Measurements from ENCODE around the gene KLF9. TPM values are rescaled to one million over a fixed set of nuclear protein-coding genes. Genes with fewer than 3 reads are reported as not detected.

KLF9 gene
- 100 to 1,000 TPM in 2 of 7 donors, 10 to 100 TPM in 5; 15.1 to 171 (median 91.0) TPM for total RNA-seq
- polyA plus RNA-seq, result 10 to 100 TPM; 28.0 to 45.6 TPM
- long read RNA-seq, donor 1, full-length matches to known transcripts, result 1 of 10 reads
- long read RNA-seq, donor 1, partial matches to known transcripts, result 0 of 10 reads
- long read RNA-seq, donor 1, other reads (novel, unspliced or antisense), result 9 of 10 reads
- long read RNA-seq, donor 2, full-length matches to known transcripts, result 1 of 1 reads
- long read RNA-seq, donor 2, partial matches to known transcripts, result 0 of 1 reads
- long read RNA-seq, donor 2, other reads (novel, unspliced or antisense), result 0 of 1 reads
- long read RNA-seq, donor 3, partial matches to known transcripts, result 0 of 7 reads
- long read RNA-seq, donor 3, other reads (novel, unspliced or antisense), result 7 of 7 reads

- TF ChIP-seq POLR2A (IDR thresholded peaks at IDR 0.05) (peak; percentile 92), EP300 (IDR thresholded peaks at IDR 0.05) (peak; percentile 80), CTCF (IDR thresholded peaks at IDR 0.05) (no peak)
These were observed at the start of gene KLF9 for GRCh38 chr9:70413799-70414775. KLF9 (minus strand) TSS chr9:70414657; CDS start chr9:70413363, 1,294 bp downstream.

GRCh38 chr9:70463877-70464276, 49.4 kb upstream of the KLF9 start:
- Histone ChIP-seq H3K27ac (no peak overlapping the region), H3K4me1 (ENCODE audit: insufficient read depth) (no peaks in the 10 kb centered on the region), H3K36me3 (no peaks in the 10 kb centered on the region), H3K9me3 (no peaks in the 10 kb centered on the region), H3K4me3 (no peak overlapping the region), H3K27me3 (no peaks in the 10 kb centered on the region)
- TF ChIP-seq CTCF (IDR thresholded peaks at IDR 0.05), result no peak
- TF ChIP-seq POLR2A (IDR thresholded peaks at IDR 0.05), result no peak
- no peak for TF ChIP-seq EP300 (IDR thresholded peaks at IDR 0.05)
- 82 to 87% (median 85%) methylated on average over 2 of the region's 2 CpGs for WGBS, 3 donors
- DNase-seq, result no peak
- intact Hi-C loops (cut with DNase I), result no loop called here

More at GRCh38 chr9:70413799-70414775, at the start of gene KLF9:
- H3K27me3 ChIP-seq, result no peaks in the 10 kb centered on the region
- peak within 1 kb of the TSS; percentile 98 to 100 for H3K27ac ChIP-seq
- 0% methylated on average over 41 to 48 of the region's 48 CpGs for WGBS, 3 donors
- no peaks in the 10 kb centered on the region for H3K36me3 ChIP-seq
- H3K9me3 ChIP-seq, result no peaks in the 10 kb centered on the region
- H3K4me1 ChIP-seq (ENCODE audit: insufficient read depth), result peaks cover 7% of the 10 kb centered on the region
- H3K4me3 ChIP-seq, result peak within 1 kb of the TSS; percentile 97
- peak; percentile 93 to 98 (median 94) for DNase-seq
- intact Hi-C loops (cut with DNase I), result loop anchor here in 2 of 4 donors (2.0 to 10.0 kb wide), 2 partner anchors 187 to 439 kb away; no protein-coding TSS in a partner anchor

GRCh38 chr9:70462300-70462699, 47.8 kb upstream of the KLF9 start:
- intact Hi-C loops (cut with DNase I), result no loop called here
- no peak for TF ChIP-seq EP300 (IDR thresholded peaks at IDR 0.05)
- TF ChIP-seq CTCF (IDR thresholded peaks at IDR 0.05), result no peak
- TF ChIP-seq POLR2A (IDR thresholded peaks at IDR 0.05), result no peak
- no peak for DNase-seq
- no peaks in the 10 kb centered on the region for H3K9me3 ChIP-seq
- H3K4me3 ChIP-seq, result no peak overlapping the region
- no peaks in the 10 kb centered on the region for H3K4me1 ChIP-seq (ENCODE audit: insufficient read depth)
- no peaks in the 10 kb centered on the region for H3K36me3 ChIP-seq
- no peaks in the 10 kb centered on the region for H3K27me3 ChIP-seq
- no peak overlapping the region for H3K27ac ChIP-seq

- Histone ChIP-seq H3K9me3 (no peaks in the 10 kb centered on the region), H3K27ac (no peak overlapping the region), H3K4me1 (ENCODE audit: insufficient read depth) (peaks cover 4% of the 10 kb centered on the region), H3K27me3 (no peaks in the 10 kb centered on the region), H3K4me3 (no peak overlapping the region), H3K36me3 (no peaks in the 10 kb centered on the region)
- intact Hi-C loops (cut with DNase I), result no loop called here
- TF ChIP-seq EP300 (IDR thresholded peaks at IDR 0.05) (no peak), POLR2A (IDR thresholded peaks at IDR 0.05) (no peak), CTCF (IDR thresholded peaks at IDR 0.05) (no peak)
- DNase-seq, result no peak
These were observed 42.8 kb upstream of the KLF9 start for GRCh38 chr9:70457235-70457634.

Data from ovary (tissue), 10 donors.